ENCODE results near the gene KRTAP5-11. TPM values are rescaled to one million over a fixed set of nuclear protein-coding genes. Genes with fewer than 3 reads are reported as not detected.
A peak's percentile ranks its signal among the peaks of the same experiment; 100 is the strongest.
"Not testable (repeated sequence)": the region's sequence is repeated elsewhere in the genome, so short reads cannot be mapped to it uniquely, and the experiment has no call there.

The KRTAP5-11 gene
- total RNA-seq, 1 experiment from 2014 or later: not detected

GRCh38 chr11:71566626-71567599 lies 15.8 kb downstream of the KRTAP5-11 start:
- H3K4me3 ChIP-seq, H3K9me3 ChIP-seq, DNase-seq, H3K36me3 ChIP-seq, H3K27me3 ChIP-seq: not testable (repeated sequence)

- Histone ChIP-seq H3K36me3 (no peaks in the 10 kb centered on the region), H3K9me3 (no peaks in the 10 kb centered on the region), H3K27me3 (peaks cover 6% of the 10 kb centered on the region; the same call in 1 of the 2 replicates), H3K4me3 (no peak overlapping the region)
- DNase-seq: no peak
Observed at GRCh38 chr11:71566081-71566620, 16.5 kb downstream of the KRTAP5-11 start.

GRCh38 chr11:71565263-71565662 lies 17.4 kb downstream of the KRTAP5-11 start, which contains the start of gene KRTAP5-10:
TSS of gene KRTAP5-10 (plus strand) at chr11:71565563. CDS start at chr11:71565588, 25 bp downstream.
- Histone ChIP-seq H3K9me3 (no peaks in the 10 kb centered on the region), H3K36me3 (no peaks in the 10 kb centered on the region), H3K27me3 (peaks cover 6% of the 10 kb centered on the region; the same call in 1 of the 2 replicates), H3K4me3 (no peak within 1 kb of the TSS)
- no peak for DNase-seq

- H3K36me3 ChIP-seq: no peaks in the 10 kb centered on the region
- peaks cover 6% of the 10 kb centered on the region; the same call in 1 of the 2 replicates for H3K27me3 ChIP-seq
- H3K4me3 ChIP-seq: no peak overlapping the region
Observed at GRCh38 chr11:71564430-71564829, 18.2 kb downstream of the KRTAP5-11 start.

GRCh38 chr11:71563406-71563805 lies 19.3 kb downstream of the KRTAP5-11 start:
- DNase-seq: peak; percentile 31
- Histone ChIP-seq H3K27me3 (peaks cover 6% of the 10 kb centered on the region; the same call in 1 of the 2 replicates), H3K4me3 (no peak overlapping the region), H3K9me3 (no peaks in the 10 kb centered on the region), H3K36me3 (no peaks in the 10 kb centered on the region)

More at GRCh38 chr11:71564430-71564829, 18.2 kb downstream of the KRTAP5-11 start:
- no peak for DNase-seq
- no peaks in the 10 kb centered on the region for H3K9me3 ChIP-seq

GRCh38 chr11:71562120-71562519 lies 20.6 kb downstream of the KRTAP5-11 start:
- DNase-seq: peak; percentile 21
- no peaks in the 10 kb centered on the region for H3K36me3 ChIP-seq
- H3K9me3 ChIP-seq: no peaks in the 10 kb centered on the region
- H3K27me3 ChIP-seq: peaks cover 6% of the 10 kb centered on the region; the same call in 1 of the 2 replicates
- H3K4me3 ChIP-seq: no peak overlapping the region

- no peaks in the 10 kb centered on the region for H3K9me3 ChIP-seq
- DNase-seq: no peak
Observed at GRCh38 chr11:71558996-71559395, 23.7 kb downstream of the KRTAP5-11 start.

GRCh38 chr11:71557257-71557656 lies 25.4 kb downstream of the KRTAP5-11 start:
- Histone ChIP-seq H3K36me3 (no peaks in the 10 kb centered on the region), H3K27me3 (no peaks in the 10 kb centered on the region), H3K4me3 (no peak overlapping the region), H3K9me3 (no peaks in the 10 kb centered on the region)
- DNase-seq: no peak

More at GRCh38 chr11:71558996-71559395, 23.7 kb downstream of the KRTAP5-11 start:
- Histone ChIP-seq H3K4me3 (no peak overlapping the region), H3K36me3 (no peaks in the 10 kb centered on the region), H3K27me3 (peaks cover 6% of the 10 kb centered on the region; the same call in 1 of the 2 replicates)

- Histone ChIP-seq H3K27me3 (no peaks in the 10 kb centered on the region), H3K36me3 (no peaks in the 10 kb centered on the region), H3K4me3 (no peak overlapping the region), H3K9me3 (no peaks in the 10 kb centered on the region)
- no peak for DNase-seq
Observed at GRCh38 chr11:71556018-71556417, 26.7 kb downstream of the KRTAP5-11 start.

GRCh38 chr11:71555508-71555907 lies 27.2 kb downstream of the KRTAP5-11 start:
- no peak overlapping the region for H3K4me3 ChIP-seq
- no peaks in the 10 kb centered on the region for H3K27me3 ChIP-seq
- no peaks in the 10 kb centered on the region for H3K9me3 ChIP-seq
- no peaks in the 10 kb centered on the region for H3K36me3 ChIP-seq
- no peak for DNase-seq

- Histone ChIP-seq H3K4me3 (no peak overlapping the region), H3K9me3 (no peaks in the 10 kb centered on the region), H3K36me3 (no peaks in the 10 kb centered on the region), H3K27me3 (no peaks in the 10 kb centered on the region)
- no peak for DNase-seq
Observed at GRCh38 chr11:71554996-71555395, 27.7 kb downstream of the KRTAP5-11 start.

- Histone ChIP-seq H3K27me3 (no peaks in the 10 kb centered on the region), H3K9me3 (no peaks in the 10 kb centered on the region), H3K36me3 (no peaks in the 10 kb centered on the region), H3K4me3 (no peak overlapping the region)
- DNase-seq: no peak
Observed at GRCh38 chr11:71551711-71552110, 31.0 kb downstream of the KRTAP5-11 start.

- H3K36me3 ChIP-seq: no peaks in the 10 kb centered on the region
- no peak for DNase-seq
- no peaks in the 10 kb centered on the region for H3K9me3 ChIP-seq
- H3K27me3 ChIP-seq: no peaks in the 10 kb centered on the region
- no peak overlapping the region for H3K4me3 ChIP-seq
Observed at GRCh38 chr11:71548716-71549151, 33.9 kb downstream of the KRTAP5-11 start.

- no peaks in the 10 kb centered on the region for H3K9me3 ChIP-seq
- H3K4me3 ChIP-seq: no peak within 1 kb of the TSS
- H3K36me3 ChIP-seq: no peaks in the 10 kb centered on the region
- DNase-seq: no peak
- H3K27me3 ChIP-seq: no peaks in the 10 kb centered on the region
Observed at GRCh38 chr11:71548120-71548519, 34.6 kb downstream of the KRTAP5-11 start, which contains the start of gene KRTAP5-9. TSS of gene KRTAP5-9 (plus strand) at chr11:71548420. CDS start at chr11:71548658, 238 bp downstream.

- no peak for DNase-seq
- H3K9me3 ChIP-seq: no peaks in the 10 kb centered on the region
- H3K27me3 ChIP-seq: no peaks in the 10 kb centered on the region
- H3K4me3 ChIP-seq: no peak overlapping the region
- no peaks in the 10 kb centered on the region for H3K36me3 ChIP-seq
Observed at GRCh38 chr11:71545405-71545966, 37.2 kb downstream of the KRTAP5-11 start.

- no peaks in the 10 kb centered on the region for H3K9me3 ChIP-seq
- no peaks in the 10 kb centered on the region for H3K27me3 ChIP-seq
- H3K36me3 ChIP-seq: no peaks in the 10 kb centered on the region
- no peak for DNase-seq
- no peak overlapping the region for H3K4me3 ChIP-seq
Observed at GRCh38 chr11:71544525-71545214, 38.0 kb downstream of the KRTAP5-11 start.
